Frontal cortex (tissue), 4 donors: ENCODE data around the gene SLC27A1. TPM values are rescaled to one million over a fixed set of nuclear protein-coding genes. Genes with fewer than 3 reads are reported as not detected.

Experiments
- DNase-seq, 2 donors: peaks; one replicate each; pipeline ENCODE4 v3.0.0; 2012; ENCODE audit warnings: low spot score in 2 of 2
- FAIRE-seq: peaks from 2 replicates; lab custom pipeline; 2012; peaks lifted over from hg19 to GRCh38; lab: Jason Lieb, UNC
- total RNA-seq: library from RNA; depleted of rRNA; stranded (reverse); fragments of >200 nt; gene quantifications from one replicate; pipeline ENCODE4 v1.2.3, GENCODE V29; 2014
- donor health status: control.
- donor health status: control.
- donor health status: control.

Gene SLC27A1
- 10.2 TPM for total RNA-seq

- FAIRE-seq (peak; percentile 92), DNase-seq (peak; percentile 92 to 94)
These were observed at the start of gene SLC27A1 for GRCh38 chr19:17470068-17470841. Gene SLC27A1 (plus strand): TSS chr19:17470524. CDS start chr19:17470541, 17 bp downstream.

DNA sequence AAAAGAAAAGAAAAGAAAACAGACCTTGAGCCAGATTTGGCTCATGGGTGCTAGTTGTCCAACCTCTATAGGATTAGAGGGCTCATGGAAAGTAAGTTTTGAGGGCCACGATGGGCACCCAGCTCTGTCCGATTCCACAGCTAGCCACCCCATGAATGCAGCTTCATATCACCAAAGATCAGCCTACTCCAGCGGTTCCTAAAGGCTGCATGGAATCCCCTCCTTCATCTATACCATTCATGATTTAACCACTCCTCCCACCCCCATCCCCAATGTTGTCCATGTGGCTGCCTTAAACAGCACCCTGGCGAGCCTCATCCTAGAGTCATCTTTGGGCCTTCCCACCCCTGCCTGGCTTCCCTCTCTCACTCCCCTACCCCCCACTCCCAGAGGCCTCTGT lies 48.4 kb upstream of the SLC27A1 start:
- FAIRE-seq, result no peak
- no peak for DNase-seq

GRCh38 chr19:17423429-17424208 lies 46.7 kb upstream of the SLC27A1 start:
- DNase-seq, result no peak
- FAIRE-seq, result no peak

DNA sequence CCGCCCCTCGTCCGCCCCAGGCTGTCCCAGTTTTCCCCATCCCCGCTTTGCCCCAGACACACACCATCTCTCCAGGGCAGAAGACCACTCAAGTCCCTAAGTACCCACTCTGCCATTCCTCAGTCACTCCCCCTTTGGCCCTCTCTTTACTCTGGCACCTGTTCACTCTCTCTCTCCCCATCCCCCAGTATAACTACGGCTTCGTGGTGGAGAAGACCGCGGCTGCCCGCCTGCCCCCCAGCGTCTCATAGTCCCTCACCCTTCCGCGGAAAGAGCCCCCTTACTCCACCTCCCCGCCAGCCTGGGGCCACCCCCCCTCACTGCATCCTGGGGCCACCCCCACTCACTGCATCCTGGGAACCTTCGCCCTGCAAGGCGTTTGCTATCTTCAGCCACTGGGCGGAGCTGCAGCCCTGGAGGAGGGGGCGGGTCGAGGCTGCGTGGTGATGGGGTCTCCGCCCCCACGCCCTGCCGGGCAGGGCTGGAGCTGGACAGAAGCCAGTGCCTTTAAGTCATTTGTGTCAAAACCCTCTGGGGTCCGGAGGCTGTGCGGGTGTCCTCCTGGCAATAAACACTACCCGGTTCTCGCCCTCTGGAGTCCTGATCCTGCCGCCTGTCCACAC lies 45.5 kb upstream of the SLC27A1 start:
- peak in 1 of 2 donors; percentile 74 for DNase-seq
- FAIRE-seq, result no peak

- DNase-seq (no peak), FAIRE-seq (no peak)
These were observed 40.6 kb upstream of the SLC27A1 start for GRCh38 chr19:17429641-17430113.

- FAIRE-seq (no peak), DNase-seq (no peak)
These were observed 38.9 kb upstream of the SLC27A1 start for GRCh38 chr19:17431417-17431816.

DNA sequence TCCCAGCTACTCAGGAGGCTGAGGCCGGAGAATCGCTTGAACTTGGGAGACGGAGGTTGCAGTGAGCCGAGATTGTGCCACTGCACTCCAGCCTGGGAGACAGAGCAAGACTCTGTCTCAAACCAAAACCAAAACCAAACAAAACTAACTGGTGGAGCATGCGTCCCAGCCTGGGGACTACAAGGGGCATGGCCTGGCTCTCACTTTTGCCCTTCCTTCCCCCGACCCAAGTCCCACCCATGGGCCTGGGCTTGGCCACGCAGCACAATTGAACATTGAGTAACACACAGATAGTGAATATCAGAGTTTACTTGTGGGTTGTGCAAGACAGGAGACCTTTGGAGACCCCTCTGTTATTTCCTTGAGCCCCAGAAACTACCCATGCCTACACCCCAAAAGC lies 35.1 kb upstream of the SLC27A1 start:
- FAIRE-seq, result no peak
- no peak for DNase-seq

DNA sequence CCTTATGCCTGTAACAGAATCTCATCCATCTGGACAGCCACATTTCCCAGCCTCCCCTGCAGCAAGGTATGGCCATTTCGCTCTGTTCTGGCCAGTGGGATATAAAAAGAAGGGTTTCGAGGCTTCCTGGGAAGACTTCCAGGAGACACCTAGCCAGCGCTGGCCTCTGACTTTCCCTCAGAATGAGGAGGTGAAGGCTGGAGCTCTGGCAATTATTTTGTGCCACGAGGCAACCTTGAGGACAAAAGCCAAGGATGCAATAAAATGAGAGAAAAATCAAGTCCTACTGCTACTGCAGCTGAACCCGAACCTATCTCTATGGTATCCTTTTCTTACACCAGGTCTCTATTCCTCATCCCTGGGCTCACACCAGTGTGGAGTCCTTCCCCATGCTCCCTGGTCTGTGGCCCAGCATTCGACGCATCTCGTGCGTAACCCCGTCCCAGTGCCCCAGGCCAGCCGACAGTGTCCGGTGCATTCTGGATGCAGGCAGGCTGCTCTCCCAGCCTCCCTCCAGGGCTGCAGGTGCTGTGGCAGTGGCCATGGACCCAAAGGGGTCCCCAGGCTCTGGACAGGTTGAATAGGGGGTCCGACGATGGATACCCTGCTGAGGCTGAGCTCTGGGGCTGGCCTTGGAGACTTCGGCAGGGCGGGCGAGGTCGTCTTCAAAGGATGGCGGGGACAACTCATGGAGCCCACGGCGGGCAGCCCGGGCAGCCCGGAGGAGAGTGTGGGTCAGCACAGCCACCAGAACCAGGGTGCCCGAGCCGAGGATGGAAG lies 34.0 kb upstream of the SLC27A1 start:
- no peak for DNase-seq
- FAIRE-seq, result no peak

GRCh38 chr19:17436874-17437267 lies 33.5 kb upstream of the SLC27A1 start:
- FAIRE-seq, result no peak
- DNase-seq, result no peak

GRCh38 chr19:17441241-17442021 lies 28.9 kb upstream of the SLC27A1 start:
- DNase-seq (no peak), FAIRE-seq (no peak)

- FAIRE-seq (no peak), DNase-seq (no peak)
These were observed 24.7 kb upstream of the SLC27A1 start for GRCh38 chr19:17445526-17446165.

DNA sequence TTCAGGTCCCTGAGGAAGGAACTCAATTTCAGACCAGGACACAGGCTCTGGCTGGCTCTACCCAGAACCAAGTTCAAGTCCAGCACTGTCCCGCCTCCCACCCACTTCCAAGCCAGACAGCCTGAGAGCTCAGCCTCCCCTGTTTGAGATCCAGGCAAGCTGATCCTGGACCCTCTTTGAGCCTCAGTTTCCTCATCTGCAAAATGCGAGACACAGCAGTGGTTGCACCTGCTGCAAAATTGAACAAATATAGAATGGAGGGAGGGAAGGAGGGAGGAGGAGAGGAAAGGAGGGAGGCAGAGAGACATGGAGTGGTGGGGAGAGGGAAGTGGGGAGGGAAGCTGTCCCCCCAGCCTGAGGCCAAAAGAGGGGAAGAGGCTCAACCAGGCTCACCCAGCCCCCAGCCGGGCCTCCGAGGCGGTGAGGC lies 22.6 kb upstream of the SLC27A1 start:
- no peak for DNase-seq
- FAIRE-seq, result no peak

- FAIRE-seq, result no peak
- DNase-seq, result peak; percentile 52 to 71
These were observed 22.0 kb upstream of the SLC27A1 start, which contains the start of gene TMEM221 for GRCh38 chr19:17448131-17448967. Gene TMEM221 (minus strand): TSS chr19:17448668. CDS start chr19:17448462, 206 bp downstream.

- no peak for FAIRE-seq
These were observed 19.9 kb upstream of the SLC27A1 start for GRCh38 chr19:17450264-17451075.

DNA sequence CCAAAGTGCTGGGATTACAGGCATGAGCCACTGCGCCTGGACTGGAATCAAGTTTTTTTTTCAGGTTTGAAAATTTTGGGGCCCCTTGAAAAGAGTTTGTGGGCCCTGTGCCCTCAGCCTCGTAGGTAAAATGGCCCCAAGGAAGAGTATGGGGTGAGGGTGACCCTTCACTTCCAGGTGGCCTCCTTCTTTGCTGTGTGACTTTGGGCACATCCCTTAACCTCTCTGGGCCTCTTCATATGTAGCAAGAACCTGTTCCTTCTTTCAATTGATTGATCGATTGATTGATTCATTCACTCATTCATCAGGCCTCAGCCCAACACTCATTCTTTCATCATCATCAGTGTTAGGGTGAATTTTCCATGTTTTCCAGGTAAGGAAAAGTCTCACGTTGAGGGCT lies 18.5 kb upstream of the SLC27A1 start:
- no peak for FAIRE-seq

More at GRCh38 chr19:17450264-17451075, 19.9 kb upstream of the SLC27A1 start:
- DNase-seq, result no peak

DNA sequence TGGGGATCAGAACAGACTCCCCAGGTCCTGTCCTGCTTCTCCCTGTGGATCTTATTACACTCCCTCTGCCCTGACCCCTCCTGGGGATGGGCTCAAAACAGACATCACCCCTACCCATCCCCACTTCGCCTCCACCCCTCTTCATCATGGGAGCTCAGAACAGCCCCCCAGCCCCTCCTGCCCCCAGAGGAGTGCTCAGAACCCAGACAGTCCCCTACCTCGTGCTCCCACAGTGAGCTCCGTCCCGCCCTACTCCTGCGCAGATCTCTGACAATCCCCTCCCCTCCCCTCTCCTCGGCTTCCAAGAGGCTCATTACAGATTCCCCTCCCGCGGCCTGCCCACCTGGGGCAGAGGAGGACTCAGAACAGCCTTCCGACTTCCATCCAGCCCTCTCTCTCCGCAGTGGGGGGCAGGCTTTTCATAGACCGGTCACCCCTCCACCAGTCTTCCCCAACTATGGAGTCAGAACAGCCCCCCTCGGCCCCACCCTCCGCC lies 15.7 kb upstream of the SLC27A1 start:
- no peak for DNase-seq
- FAIRE-seq, result no peak

More for the DNA sequence above, 18.5 kb upstream of the SLC27A1 start:
- DNase-seq, result no peak
